Measurements from ENCODE around the gene HEXD. TPM values are rescaled to one million over a fixed set of nuclear protein-coding genes. Genes with fewer than 3 reads are reported as not detected.
"Not testable (repeated sequence)": the region's sequence is repeated elsewhere in the genome, so short reads cannot be mapped to it uniquely, and the experiment has no call there.

Gene HEXD
- total and polyA plus RNA-seq, 9 donors, result 12.9 to 29.7 (median 19.5) TPM

- H3K9me3 ChIP-seq (replicated peaks; ENCODE audit: control insufficient read depth, low read depth, low read length), result no peaks in the 10 kb centered on the region
- H3K27ac ChIP-seq (ENCODE audit: low read length), result no peak overlapping the region
- no peak for DNase-seq
- no peaks in the 10 kb centered on the region for H3K27me3 ChIP-seq (ENCODE audit: control insufficient read depth, insufficient read depth, low read length)
- peaks cover 35% of the 10 kb centered on the region for H3K36me3 ChIP-seq (ENCODE audit: control insufficient read depth, insufficient read depth, low read length)
- WGBS (ENCODE audit: insufficient coverage), result 89% methylated on average over 7 of the region's 11 CpGs
- no peak overlapping the region for H3K4me3 ChIP-seq (ENCODE audit: low read length)
- H3K4me1 ChIP-seq (ENCODE audit: control insufficient read depth, insufficient read depth, low read length), result peaks cover 21% of the 10 kb centered on the region
These were observed 29.7 kb downstream of the HEXD start for GRCh38 chr17:82447876-82448275.

- peaks cover 26% of the 10 kb centered on the region for H3K36me3 ChIP-seq (ENCODE audit: control insufficient read depth, insufficient read depth, low read length)
- H3K27ac ChIP-seq (ENCODE audit: low read length), result peak overlapping the region; percentile 89
- peak overlapping the region; percentile 81 for H3K4me3 ChIP-seq (ENCODE audit: low read length)
- H3K4me1 ChIP-seq (ENCODE audit: control insufficient read depth, insufficient read depth, low read length), result peaks cover 21% of the 10 kb centered on the region
- DNase-seq, result peak; percentile 71
- no peaks in the 10 kb centered on the region for H3K27me3 ChIP-seq (ENCODE audit: control insufficient read depth, insufficient read depth, low read length)
- 54% methylated on average over 26 of the region's 30 CpGs for WGBS (ENCODE audit: insufficient coverage)
- H3K9me3 ChIP-seq (replicated peaks; ENCODE audit: control insufficient read depth, low read depth, low read length), result no peaks in the 10 kb centered on the region
These were observed 31.2 kb downstream of the HEXD start for GRCh38 chr17:82449131-82449882.

- 0% methylated on average over 2 of the region's 18 CpGs for WGBS (ENCODE audit: insufficient coverage)
- Histone ChIP-seq H3K4me3 (ENCODE audit: low read length) (peak overlapping the region; percentile 81), H3K9me3 (replicated peaks; ENCODE audit: control insufficient read depth, low read depth, low read length) (no peaks in the 10 kb centered on the region), H3K36me3 (ENCODE audit: control insufficient read depth, insufficient read depth, low read length) (peaks cover 22% of the 10 kb centered on the region), H3K27me3 (ENCODE audit: control insufficient read depth, insufficient read depth, low read length) (no peaks in the 10 kb centered on the region), H3K27ac (ENCODE audit: low read length) (peak overlapping the region; percentile 89), H3K4me1 (ENCODE audit: control insufficient read depth, insufficient read depth, low read length) (peaks cover 21% of the 10 kb centered on the region)
- DNase-seq, result no peak
These were observed 31.8 kb downstream of the HEXD start for GRCh38 chr17:82449883-82450356.

GRCh38 chr17:82450357-82451106 is 32.4 kb downstream of the HEXD start, which contains the start of gene CYBC1:
CYBC1 (minus strand) TSS chr17:82450752; CDS start chr17:82449254, 1,498 bp downstream.
- Histone ChIP-seq H3K36me3 (ENCODE audit: control insufficient read depth, insufficient read depth, low read length) (peaks cover 16% of the 10 kb centered on the region), H3K27me3 (ENCODE audit: control insufficient read depth, insufficient read depth, low read length) (no peaks in the 10 kb centered on the region), H3K9me3 (replicated peaks; ENCODE audit: control insufficient read depth, low read depth, low read length) (no peaks in the 10 kb centered on the region), H3K27ac (ENCODE audit: low read length) (peak within 1 kb of the TSS; percentile 97), H3K4me1 (ENCODE audit: control insufficient read depth, insufficient read depth, low read length) (peaks cover 20% of the 10 kb centered on the region), H3K4me3 (ENCODE audit: low read length) (peak within 1 kb of the TSS; percentile 81)
- DNase-seq, result peak; percentile 97
- WGBS (ENCODE audit: insufficient coverage), result under 1% methylated on average over 83 of the region's 91 CpGs

- no peak overlapping the region for H3K27ac ChIP-seq (ENCODE audit: low read length)
- peaks cover 21% of the 10 kb centered on the region for H3K4me1 ChIP-seq (ENCODE audit: control insufficient read depth, insufficient read depth, low read length)
- H3K4me3 ChIP-seq (ENCODE audit: low read length), result no peak overlapping the region
These were observed 34.0 kb downstream of the HEXD start for GRCh38 chr17:82452162-82452561.

GRCh38 chr17:82453151-82453550 is 35.0 kb downstream of the HEXD start:
- peaks cover 27% of the 10 kb centered on the region for H3K4me1 ChIP-seq (ENCODE audit: control insufficient read depth, insufficient read depth, low read length)
- H3K27ac ChIP-seq (ENCODE audit: low read length); H3K4me3 ChIP-seq (ENCODE audit: low read length); DNase-seq; H3K27me3 ChIP-seq (ENCODE audit: control insufficient read depth, insufficient read depth, low read length); H3K9me3 ChIP-seq (replicated peaks; ENCODE audit: control insufficient read depth, low read depth, low read length); H3K36me3 ChIP-seq (ENCODE audit: control insufficient read depth, insufficient read depth, low read length): not testable (repeated sequence)
- 100% methylated on average over 1 of the region's 7 CpGs for WGBS (ENCODE audit: insufficient coverage)

More at GRCh38 chr17:82452162-82452561, 34.0 kb downstream of the HEXD start:
- Histone ChIP-seq H3K9me3 (replicated peaks; ENCODE audit: control insufficient read depth, low read depth, low read length) (no peaks in the 10 kb centered on the region), H3K36me3 (ENCODE audit: control insufficient read depth, insufficient read depth, low read length) (peaks cover 7% of the 10 kb centered on the region), H3K27me3 (ENCODE audit: control insufficient read depth, insufficient read depth, low read length) (no peaks in the 10 kb centered on the region)
- WGBS (ENCODE audit: insufficient coverage), result 100% methylated on average over 3 of the region's 3 CpGs
- DNase-seq, result no peak

GRCh38 chr17:82453706-82454105 is 35.6 kb downstream of the HEXD start:
- not testable (repeated sequence) for DNase-seq; H3K4me3 ChIP-seq (ENCODE audit: low read length); H3K27ac ChIP-seq (ENCODE audit: low read length); H3K36me3 ChIP-seq (ENCODE audit: control insufficient read depth, insufficient read depth, low read length); H3K27me3 ChIP-seq (ENCODE audit: control insufficient read depth, insufficient read depth, low read length); H3K9me3 ChIP-seq (replicated peaks; ENCODE audit: control insufficient read depth, low read depth, low read length)
- WGBS (ENCODE audit: insufficient coverage), result 95% methylated on average over 14 of the region's 21 CpGs
- peaks cover 27% of the 10 kb centered on the region for H3K4me1 ChIP-seq (ENCODE audit: control insufficient read depth, insufficient read depth, low read length)

- Histone ChIP-seq H3K36me3 (ENCODE audit: control insufficient read depth, insufficient read depth, low read length) (peaks cover 21% of the 10 kb centered on the region), H3K27ac (ENCODE audit: low read length) (peak overlapping the region; percentile 99), H3K4me3 (ENCODE audit: low read length) (peak overlapping the region; percentile 84), H3K9me3 (replicated peaks; ENCODE audit: control insufficient read depth, low read depth, low read length) (no peaks in the 10 kb centered on the region), H3K27me3 (ENCODE audit: control insufficient read depth, insufficient read depth, low read length) (no peaks in the 10 kb centered on the region), H3K4me1 (ENCODE audit: control insufficient read depth, insufficient read depth, low read length) (peaks cover 18% of the 10 kb centered on the region)
- WGBS (ENCODE audit: insufficient coverage), result 58% methylated on average over 2 of the region's 10 CpGs
- peak; percentile 60 for DNase-seq
These were observed 39.2 kb downstream of the HEXD start for GRCh38 chr17:82457073-82457928.

GRCh38 chr17:82457929-82458178 is 39.7 kb downstream of the HEXD start:
- under 1% methylated on average over 7 of the region's 8 CpGs for WGBS (ENCODE audit: insufficient coverage)

More at GRCh38 chr17:82457929-82458178, 39.7 kb downstream of the HEXD start:
- H3K4me1 ChIP-seq (ENCODE audit: control insufficient read depth, insufficient read depth, low read length), result peaks cover 18% of the 10 kb centered on the region
- no peaks in the 10 kb centered on the region for H3K27me3 ChIP-seq (ENCODE audit: control insufficient read depth, insufficient read depth, low read length)
- peak overlapping the region; percentile 99 for H3K27ac ChIP-seq (ENCODE audit: low read length)
- H3K36me3 ChIP-seq (ENCODE audit: control insufficient read depth, insufficient read depth, low read length), result peaks cover 27% of the 10 kb centered on the region
- no peaks in the 10 kb centered on the region for H3K9me3 ChIP-seq (replicated peaks; ENCODE audit: control insufficient read depth, low read depth, low read length)
- H3K4me3 ChIP-seq (ENCODE audit: low read length), result peak overlapping the region; percentile 84
- no peak for DNase-seq
